H1 (cell line): ENCODE measurements around the gene NFATC4. TPM values are rescaled to one million over a fixed set of nuclear protein-coding genes. Genes with fewer than 3 reads are reported as not detected.

Experiments used
- CTCF ChIA-PET: fragments of 300-600 bp; sonication (Branson Sonifier 250); formaldehyde crosslinking; loops from one replicate; lab custom pipeline; 2021; ENCODE audit not compliant: partially characterized antibody; lab: Charles Lee
- POLR2A ChIA-PET: fragments of 300-600 bp; sonication (Branson Sonifier 250); formaldehyde crosslinking; loops from one replicate; lab custom pipeline; 2021; ENCODE audit warnings: inconsistent platforms; ENCODE audit not compliant: partially characterized antibody; lab: Charles Lee
- DNase-seq, 2 experiments: peaks; one replicate each; pipeline versions ENCODE4 v3.0.0 to v3.0.0-alpha.2; 2010 to 2022; ENCODE audit warnings: low spot score in 2 of 2, low read depth in 1 of 2, mixed read lengths in 1 of 2
- FAIRE-seq: peaks from 2 replicates; lab custom pipeline; 2011; peaks lifted over from hg19 to GRCh38; lab: Jason Lieb, UNC
- H2AFZ ChIP-seq: 2 replicates; pipeline ENCODE4 v1.8.1; 2012; ENCODE audit warnings: low read length, inconsistent platforms
- H2AK5ac ChIP-seq: 2 replicates; pipeline ENCODE4 v1.6.1; 2013; ENCODE audit warnings: low read depth, low read length
- H2BK120ac ChIP-seq: replicated peaks from 2 replicates; pipeline ENCODE3; 2013; ENCODE audit warnings: low read depth, low read length, inconsistent platforms
- H2BK12ac ChIP-seq: 2 replicates; pipeline ENCODE4 v1.6.1; 2013; ENCODE audit warnings: low read depth, low read length
- H2BK15ac ChIP-seq: 2 replicates; pipeline ENCODE4 v1.6.1; 2013; ENCODE audit warnings: low read length
- H2BK20ac ChIP-seq: 2 replicates; pipeline ENCODE4 v1.6.1; 2013; ENCODE audit warnings: low read length
- H2BK5ac ChIP-seq: 2 replicates; pipeline ENCODE4 v1.6.1; 2013; ENCODE audit warnings: low read depth, low read length
- H3K14ac ChIP-seq: 2 replicates; pipeline ENCODE4 v1.6.1; 2013; ENCODE audit warnings: inconsistent platforms; ENCODE audit not compliant: insufficient read length
- H3K18ac ChIP-seq: 2 replicates; pipeline ENCODE4 v1.6.1; 2013; ENCODE audit warnings: low read length; ENCODE audit errors: extremely low read depth
- H3K23ac ChIP-seq: 2 replicates; pipeline ENCODE4 v1.6.1; 2013; ENCODE audit warnings: inconsistent platforms; ENCODE audit not compliant: insufficient read length
- H3K23me2 ChIP-seq: 2 replicates; pipeline ENCODE4 v1.6.1; 2013; ENCODE audit warnings: low read depth, low read length
- H3K27ac ChIP-seq: 2 replicates; pipeline ENCODE4 v1.6.1; 2011; ENCODE audit warnings: low read depth, low read length, inconsistent platforms
- H3K27me3 ChIP-seq, 4 experiments: replicated peaks in 1 of 4; 1 replicate in 1 of 4; 2 replicates in 3 of 4; pipeline versions ENCODE4 v1.6.1 to v1.8.1; 2011 to 2013; ENCODE audit warnings: low read length in 3 of 4, mild to moderate bottlenecking in 3 of 4, inconsistent platforms in 2 of 4, mixed read lengths in 2 of 4, moderate library complexity in 1 of 4; ENCODE audit not compliant: control insufficient read depth in 3 of 4, insufficient read depth in 3 of 4; ENCODE audit errors: extremely low read depth in 1 of 4
- H3K36me3 ChIP-seq, 4 experiments: 2 replicates each; pipeline versions ENCODE4 v1.6.1 to v1.8.1; 2011 to 2013; ENCODE audit warnings: mild to moderate bottlenecking in 4 of 4, low read length in 3 of 4, moderate library complexity in 2 of 4, control low read depth in 1 of 4, inconsistent platforms in 1 of 4; ENCODE audit not compliant: insufficient read depth in 4 of 4, control insufficient read depth in 2 of 4
- H3K4ac ChIP-seq: replicated peaks from 2 replicates; pipeline ENCODE3; 2013; ENCODE audit warnings: low read length, low read depth, mixed read lengths, inconsistent platforms; ENCODE audit not compliant: insufficient read length
- H3K4me1 ChIP-seq, 4 experiments: replicated peaks in 1 of 4; 1 replicate in 1 of 4; 2 replicates in 3 of 4; pipeline versions ENCODE4 v1.6.1 to v1.8.1; 2011 to 2013; ENCODE audit warnings: low read length in 3 of 4, inconsistent platforms in 2 of 4, mixed read lengths in 1 of 4; ENCODE audit not compliant: insufficient read depth in 4 of 4, control insufficient read depth in 3 of 4
- H3K4me2 ChIP-seq, 2 experiments: 2 replicates each; pipeline versions ENCODE4 v1.6.1 to v1.8.1; 2011 to 2013; ENCODE audit warnings: low read depth in 2 of 2, low read length in 2 of 2, control low read depth in 1 of 2, inconsistent platforms in 1 of 2, mild to moderate bottlenecking in 1 of 2; ENCODE audit not compliant: insufficient read depth in 1 of 2
- H3K4me3 ChIP-seq, 4 experiments: fragments of 200-600, 300-600 bp in 1 of 4; sonication (generic), shearing (Covaris generic), sonication (Bioruptor Twin) in 1 of 4; 2 replicates each; pipeline versions ENCODE4 v1.5.1 to v1.8.1; 2011 to 2016; ENCODE audit warnings: low read length in 4 of 4, low read depth in 3 of 4, control low read depth in 2 of 4, inconsistent platforms in 2 of 4, mild to moderate bottlenecking in 2 of 4, mixed read lengths in 1 of 4, moderate library complexity in 1 of 4; ENCODE audit not compliant: insufficient read depth in 2 of 4; ENCODE audit errors: extremely low read depth in 1 of 4
- H3K56ac ChIP-seq: replicated peaks from 2 replicates; pipeline ENCODE3; 2013; ENCODE audit warnings: low read depth, mild to moderate bottlenecking, mixed read lengths, low read length, inconsistent platforms; ENCODE audit not compliant: insufficient read length
- H3K79me1 ChIP-seq: 2 replicates; pipeline ENCODE4 v1.6.1; 2013; ENCODE audit warnings: low read depth, low read length, control low read depth
- H3K79me2 ChIP-seq, 2 experiments: 2 replicates each; pipeline versions ENCODE4 v1.6.1 to v1.8.1; 2012 to 2013; ENCODE audit warnings: low read length in 2 of 2, mild to moderate bottlenecking in 2 of 2, inconsistent platforms in 1 of 2; ENCODE audit not compliant: insufficient read depth in 2 of 2, control insufficient read depth in 1 of 2
- H3K9ac ChIP-seq, 4 experiments: replicated peaks in 1 of 4; 1 replicate in 1 of 4; 2 replicates in 3 of 4; pipeline versions ENCODE4 v1.6.1 to v1.8.1; 2011 to 2013; ENCODE audit warnings: low read depth in 3 of 4, low read length in 3 of 4, control low read depth in 2 of 4, mild to moderate bottlenecking in 2 of 4, moderate library complexity in 2 of 4, inconsistent platforms in 1 of 4; ENCODE audit errors: extremely low read depth in 1 of 4
- H3K9me3 ChIP-seq, 2 experiments: 2 replicates each; pipeline versions ENCODE4 v1.6.1 to v1.8.1; 2012 to 2013; ENCODE audit warnings: mild to moderate bottlenecking in 2 of 2, moderate library complexity in 2 of 2, control low read depth in 1 of 2, inconsistent platforms in 1 of 2, low read depth in 1 of 2, low read length in 1 of 2, mixed read lengths in 1 of 2; ENCODE audit not compliant: insufficient read depth in 2 of 2
- H4K20me1 ChIP-seq, 2 experiments: replicated peaks in 1 of 2; 2 replicates each; pipeline versions ENCODE3 to v1.8.1; 2011 to 2013; ENCODE audit warnings: inconsistent platforms in 2 of 2, low read length in 2 of 2, mild to moderate bottlenecking in 1 of 2; ENCODE audit not compliant: insufficient read depth in 2 of 2, control insufficient read depth in 1 of 2
- H4K5ac ChIP-seq: 2 replicates; pipeline ENCODE4 v1.6.1; 2013; ENCODE audit warnings: low read length, low read depth, mixed read lengths, inconsistent platforms; ENCODE audit not compliant: insufficient read length
- H4K8ac ChIP-seq: 2 replicates; pipeline ENCODE4 v1.8.0; 2013; ENCODE audit warnings: mild to moderate bottlenecking, moderate library complexity, low read length, inconsistent platforms; ENCODE audit not compliant: insufficient read depth; ENCODE audit errors: extremely low read depth
- H4K91ac ChIP-seq: replicated peaks from 2 replicates; pipeline ENCODE3; 2013; ENCODE audit warnings: low read length, mixed read lengths, inconsistent platforms; ENCODE audit not compliant: insufficient read length
- KDM4A ChIP-seq: IDR thresholded peaks from one replicate; pipeline ENCODE4 v1.7.1; 2012; ENCODE audit warnings: low read depth, mild to moderate bottlenecking, moderate library complexity, low read length, inconsistent platforms; ENCODE audit not compliant: severe bottlenecking
- NANOG ChIP-seq: IDR thresholded peaks from 2 replicates; pipeline ENCODE4 v1.6.1; 2011; ENCODE audit warnings: low read length, low read depth, mild to moderate bottlenecking, inconsistent platforms; ENCODE audit not compliant: insufficient read depth, poor library complexity, severe bottlenecking
- PHF8 ChIP-seq: fragments of 200-600 bp; sonication (generic); conservative IDR thresholded peaks from 2 replicates; pipeline ENCODE4 v1.7.1; 2012; ENCODE audit warnings: low read depth, mild to moderate bottlenecking, inconsistent platforms, low read length, moderate library complexity
- SAP30 ChIP-seq: fragments of 300-600 bp; sonication (generic); IDR thresholded peaks from 2 replicates; pipeline ENCODE4 v1.7.1; 2012; ENCODE audit warnings: low read length, moderate library complexity, mild to moderate bottlenecking, inconsistent platforms; ENCODE audit not compliant: insufficient read depth, insufficient replicate concordance
- SIRT6 ChIP-seq: IDR thresholded peaks from one replicate; pipeline ENCODE4 v1.7.1; 2012; ENCODE audit warnings: low read length, inconsistent platforms
- SP2 ChIP-seq: IDR thresholded peaks from 2 replicates; pipeline ENCODE4 v1.6.1; 2012; ENCODE audit warnings: mild to moderate bottlenecking, low read length, inconsistent platforms
- SUZ12 ChIP-seq: fragments of 200-600 bp; sonication (generic); IDR thresholded peaks from 2 replicates; pipeline ENCODE4 v1.6.1; 2012; ENCODE audit warnings: mild to moderate bottlenecking, inconsistent platforms, low read length, moderate library complexity, mixed read lengths
- TAF7 ChIP-seq: optimal IDR thresholded peaks from 2 replicates; pipeline ENCODE3; 2011; ENCODE audit warnings: low read depth, mild to moderate bottlenecking, inconsistent platforms, low read length, moderate library complexity, borderline replicate concordance
- TCF12 ChIP-seq: IDR thresholded peaks from 2 replicates; pipeline ENCODE4 v1.6.1; 2011; ENCODE audit warnings: low read depth, mild to moderate bottlenecking, low read length
- whole genome bisulfite sequencing, 2 experiments: shearing (Covaris generic) in 1 of 2; methylation state at CpG; one replicate each; pipeline versions ENCODE4 v1.1.6 to v1.1.7; 2013 to 2015; ENCODE audit warnings: low lambda C conversion rate in 2 of 2, mixed read lengths in 2 of 2, inconsistent platforms in 1 of 2, low coverage in 1 of 2, missing lambda C conversion rate in 1 of 2; ENCODE audit not compliant: insufficient replicate concordance in 2 of 2, insufficient coverage in 1 of 2, insufficient read length in 1 of 2; ENCODE audit errors: extremely low coverage in 1 of 2, missing lambda C conversion rate in 1 of 2; 5-methylcytosine and 5-hydroxymethylcytosine counted together
- polyA plus RNA-seq, 7 experiments: library from polyadenylated mRNA; depleted of rRNA in 3 of 7; stranded (reverse) in 5 of 7; unstranded in 2 of 7; fragments of >200 nt in 5 of 7; fragments of 200-250 nt in 2 of 7; gene quantifications; 1 replicate in 5 of 7; 2 replicates in 1 of 7; 4 replicates in 1 of 7; pipeline versions ENCODE4 v1.2.1 to v1.2.3, GENCODE V29; 2011 to 2013; ENCODE audit warnings: missing spikeins in 2 of 7, mixed read lengths in 2 of 7
- total RNA-seq: library from RNA; stranded (reverse); fragmentation: NEBNext Ultra II Directional; extraction: Animal tissue kit (Norgen Biotek cat#: 25700); gene quantifications from 2 replicates; pipeline ENCODE4 v1.2.1, GENCODE V29; 2021
- TF ChIP-seq, protein P1 (sequence below): IDR thresholded peaks from 2 replicates; pipeline ENCODE4 v1.6.1; 2012; ENCODE audit warnings: low read length, inconsistent platforms
- TF ChIP-seq, protein P2 (sequence below): IDR thresholded peaks from 2 replicates; pipeline ENCODE4 v1.6.1; 2011; ENCODE audit warnings: low read depth, mild to moderate bottlenecking, low read length; ENCODE audit not compliant: insufficient read depth

Gene NFATC4
- total and polyA plus RNA-seq, 2 of the 8 experiments (the other 6 are each of a cell fraction or from before 2014, with no cell fraction given), result 47.3 to 50.3 TPM

DNA sequence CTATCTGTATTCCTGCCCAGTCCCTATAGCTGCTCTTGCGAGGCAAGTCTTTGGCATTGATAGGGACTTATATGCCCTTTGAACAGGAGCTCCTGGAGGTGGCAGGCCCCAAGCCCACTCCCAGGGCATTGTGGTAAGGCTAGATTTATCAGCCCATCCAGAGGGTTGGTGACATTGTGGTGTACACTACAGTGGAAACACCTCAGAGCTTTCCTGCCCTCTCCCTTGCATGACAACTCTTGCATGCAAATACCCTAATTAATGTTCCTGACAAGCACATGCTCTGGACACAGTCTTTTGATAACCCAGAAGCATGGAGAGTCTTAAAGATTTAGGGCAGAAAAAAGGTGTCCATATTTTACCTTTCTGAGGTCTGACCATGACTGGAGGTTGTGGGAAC is 27.4 kb upstream of the NFATC4 start:
- DNase-seq (no peak), FAIRE-seq (no peak)
- Histone ChIP-seq H2BK20ac (no peak overlapping the region), H3K23me2 (peaks cover 8% of the 10 kb centered on the region; the same call in 1 of the 2 replicates), H3K18ac (no peak overlapping the region), H4K91ac (no peak overlapping the region), H3K56ac (no peak overlapping the region), H2BK120ac (no peak overlapping the region), H3K4ac (no peak overlapping the region), H2BK5ac (no peak overlapping the region), H3K14ac (no peak overlapping the region), H3K4me3 (no peak overlapping the region), H4K5ac (no peak overlapping the region), H4K20me1 (no peaks in the 10 kb centered on the region), H3K79me2 (no peaks in the 10 kb centered on the region), H2AK5ac (no peak overlapping the region), H3K36me3 (no peaks in the 10 kb centered on the region), H3K27ac (no peak overlapping the region), H4K8ac (no peak overlapping the region), H2BK12ac (no peak overlapping the region), H3K4me1 (peaks cover 0 to 5% (median 0%) of the 10 kb centered on the region in 4 experiments; a peak in 2 of 7 replicates), H3K9ac (no peak overlapping the region), H3K9me3 (no peaks in the 10 kb centered on the region), H3K79me1 (no peaks in the 10 kb centered on the region), H3K23ac (no peak overlapping the region), H3K4me2 (no peak overlapping the region; a peak in 1 of 4 replicates), H3K27me3 (peaks cover 42 to 63% (median 61%) of the 10 kb centered on the region in 4 experiments), H2AFZ (no peak overlapping the region), H2BK15ac (no peak overlapping the region)
- POLR2A ChIA-PET, result interaction anchor here (0.6 to 1.8 kb wide), 4 partner anchors 26 to 96 kb away, joined by 3 to 6 read pairs (median 4); partner anchors contain the start of genes CBLN3 and KHNYN
- WGBS, 2 experiments, result 73% methylated on average over 1 of the region's 1 CpG; no CpG with 5 or more reads in 1 of the 2 experiments
- CTCF ChIA-PET, result interaction anchor here (0.6 to 27.8 kb wide), 9 partner anchors 11 to 469 kb away, joined by 3 to 664 read pairs (median 6); partner anchors contain the start of genes CBLN3, KHNYN and NFATC4
- TF ChIP-seq PHF8 (no peak), SIRT6 (no peak), KDM4A (no peak), TCF12 (no peak), SP2 (no peak), SAP30 (no peak), NANOG (no peak), TAF7 (no peak), SUZ12 (no peak)
- TF ChIP-seq, protein P1, sequence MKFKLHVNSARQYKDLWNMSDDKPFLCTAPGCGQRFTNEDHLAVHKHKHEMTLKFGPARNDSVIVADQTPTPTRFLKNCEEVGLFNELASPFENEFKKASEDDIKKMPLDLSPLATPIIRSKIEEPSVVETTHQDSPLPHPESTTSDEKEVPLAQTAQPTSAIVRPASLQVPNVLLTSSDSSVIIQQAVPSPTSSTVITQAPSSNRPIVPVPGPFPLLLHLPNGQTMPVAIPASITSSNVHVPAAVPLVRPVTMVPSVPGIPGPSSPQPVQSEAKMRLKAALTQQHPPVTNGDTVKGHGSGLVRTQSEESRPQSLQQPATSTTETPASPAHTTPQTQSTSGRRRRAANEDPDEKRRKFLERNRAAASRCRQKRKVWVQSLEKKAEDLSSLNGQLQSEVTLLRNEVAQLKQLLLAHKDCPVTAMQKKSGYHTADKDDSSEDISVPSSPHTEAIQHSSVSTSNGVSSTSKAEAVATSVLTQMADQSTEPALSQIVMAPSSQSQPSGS, result no peak
- TF ChIP-seq, protein P2, sequence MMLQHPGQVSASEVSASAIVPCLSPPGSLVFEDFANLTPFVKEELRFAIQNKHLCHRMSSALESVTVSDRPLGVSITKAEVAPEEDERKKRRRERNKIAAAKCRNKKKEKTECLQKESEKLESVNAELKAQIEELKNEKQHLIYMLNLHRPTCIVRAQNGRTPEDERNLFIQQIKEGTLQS, result no peak
